Measurements from ENCODE around the gene DCDC2C. TPM values are rescaled to one million over a fixed set of nuclear protein-coding genes. Genes with fewer than 3 reads are reported as not detected.

DCDC2C gene
- total RNA-seq, 2 donors from 2014 or later, result not detected

- WGBS, 2 experiments (ENCODE audit: insufficient coverage in 1 of 2, insufficient read length in 1 of 2), result 89 to 98% methylated on average over 6 to 8 of the region's 8 CpGs
- TF ChIP-seq CTCF (conservative IDR thresholded peaks at IDR 0.05), result no peak
- H3K4me3 Mint-ChIP-seq, result no peak overlapping the region
Measured at GRCh38 chr2:3753561-3753960, 50.2 kb downstream of the DCDC2C start.

GRCh38 chr2:3754280-3754679 lies 50.9 kb downstream of the DCDC2C start:
- H3K36me3 ChIP-seq (ENCODE audit: control insufficient read depth, insufficient read depth, low read length), result no peaks in the 10 kb centered on the region
- H3K27ac ChIP-seq (ENCODE audit: low read depth, low read length), result no peak overlapping the region
- no peaks in the 10 kb centered on the region for H3K4me1 ChIP-seq (ENCODE audit: control insufficient read depth, insufficient read depth, low read length)
- no peak overlapping the region for H3K4me3 Mint-ChIP-seq
- no peaks in the 10 kb centered on the region for H3K36me3 Mint-ChIP-seq (ENCODE audit: low read depth)
- H3K4me1 Mint-ChIP-seq, result no peaks in the 10 kb centered on the region
- 73 to 75% methylated on average over 5 of the region's 5 CpGs for WGBS, 2 experiments (ENCODE audit: insufficient coverage in 1 of 2, insufficient read length in 1 of 2)
- H3K9me3 ChIP-seq (ENCODE audit: control insufficient read depth, low read length), result no peaks in the 10 kb centered on the region
- TF ChIP-seq CTCF (conservative IDR thresholded peaks at IDR 0.05), result peak; percentile 29
- no peak overlapping the region for H3K4me3 ChIP-seq (ENCODE audit: low read length)
- no peaks in the 10 kb centered on the region for H3K9me3 Mint-ChIP-seq
- H3K27ac Mint-ChIP-seq, result no peak overlapping the region
- DNase-seq, result peak; percentile 46
- H3K9ac ChIP-seq (ENCODE audit: extremely low read depth, low read length, poor library complexity, severe bottlenecking), result no peak overlapping the region
- peaks cover 2% of the 10 kb centered on the region for H3K27me3 Mint-ChIP-seq (ENCODE audit: insufficient read depth)
- H3K27me3 ChIP-seq (ENCODE audit: control insufficient read depth, insufficient read depth, low read length, poor library complexity, severe bottlenecking), result no peaks in the 10 kb centered on the region

More at GRCh38 chr2:3753561-3753960, 50.2 kb downstream of the DCDC2C start:
- H3K36me3 ChIP-seq (ENCODE audit: control insufficient read depth, insufficient read depth, low read length), result no peaks in the 10 kb centered on the region
- no peaks in the 10 kb centered on the region for H3K9me3 Mint-ChIP-seq
- no peaks in the 10 kb centered on the region for H3K27me3 Mint-ChIP-seq (ENCODE audit: insufficient read depth)
- H3K27ac Mint-ChIP-seq, result no peak overlapping the region
- no peak overlapping the region for H3K9ac ChIP-seq (ENCODE audit: extremely low read depth, low read length, poor library complexity, severe bottlenecking)
- H3K27me3 ChIP-seq (ENCODE audit: control insufficient read depth, insufficient read depth, low read length, poor library complexity, severe bottlenecking), result no peaks in the 10 kb centered on the region
- no peak overlapping the region for H3K4me3 ChIP-seq (ENCODE audit: low read length)
- H3K4me1 Mint-ChIP-seq, result no peaks in the 10 kb centered on the region
- no peaks in the 10 kb centered on the region for H3K36me3 Mint-ChIP-seq (ENCODE audit: low read depth)
- DNase-seq, result peak; percentile 17
- no peak overlapping the region for H3K27ac ChIP-seq (ENCODE audit: low read depth, low read length)
- H3K9me3 ChIP-seq (ENCODE audit: control insufficient read depth, low read length), result no peaks in the 10 kb centered on the region
- no peaks in the 10 kb centered on the region for H3K4me1 ChIP-seq (ENCODE audit: control insufficient read depth, insufficient read depth, low read length)

GRCh38 chr2:3754795-3755194 lies 51.4 kb downstream of the DCDC2C start:
- H3K4me3 ChIP-seq (ENCODE audit: low read length), result no peak overlapping the region
- Mint-ChIP-seq H3K4me1 (no peaks in the 10 kb centered on the region), H3K27me3 (ENCODE audit: insufficient read depth) (peaks cover 2% of the 10 kb centered on the region), H3K9me3 (no peaks in the 10 kb centered on the region), H3K36me3 (ENCODE audit: low read depth) (no peaks in the 10 kb centered on the region), H3K4me3 (no peak overlapping the region), H3K27ac (no peak overlapping the region)
- 98 to 100% methylated on average over 3 of the region's 3 CpGs for WGBS, 2 experiments (ENCODE audit: insufficient coverage in 1 of 2, insufficient read length in 1 of 2)
- H3K9me3 ChIP-seq (ENCODE audit: control insufficient read depth, low read length), result no peaks in the 10 kb centered on the region
- no peaks in the 10 kb centered on the region for H3K36me3 ChIP-seq (ENCODE audit: control insufficient read depth, insufficient read depth, low read length)
- H3K27me3 ChIP-seq (ENCODE audit: control insufficient read depth, insufficient read depth, low read length, poor library complexity, severe bottlenecking), result no peaks in the 10 kb centered on the region
- TF ChIP-seq CTCF (conservative IDR thresholded peaks at IDR 0.05), result no peak
- no peak overlapping the region for H3K9ac ChIP-seq (ENCODE audit: extremely low read depth, low read length, poor library complexity, severe bottlenecking)
- DNase-seq, result peak; percentile 29
- no peak overlapping the region for H3K27ac ChIP-seq (ENCODE audit: low read depth, low read length)
- H3K4me1 ChIP-seq (ENCODE audit: control insufficient read depth, insufficient read depth, low read length), result no peaks in the 10 kb centered on the region
